Psoas muscle (tissue), 8 donors: ENCODE measurements around the gene MAGED4. TPM values are rescaled to one million over a fixed set of nuclear protein-coding genes. Genes with fewer than 3 reads are reported as not detected.

Experiments used
- ATAC-seq, 4 donors: fragments of 200-7000 bp; cut with Tn5 transposase; one replicate each; pipeline ENCODE4 v1.9.1; 2020; ENCODE audit warnings: moderate library complexity in 3 of 4, mild to moderate bottlenecking in 2 of 4
- DNase-seq, 2 donors: peaks; one replicate each; pipeline ENCODE4 v3.0.0-alpha.2; 2020
- H3K27ac ChIP-seq: fragments of 200-600 bp; one replicate; pipeline ENCODE4 v1.8.0; 2022
- H3K27me3 ChIP-seq, 3 donors: fragments of 200-600 bp in 1 of 3; one replicate each; pipeline versions ENCODE4 v1.6.1 to v1.8.0; 2013 to 2022; ENCODE audit warnings: low read length in 2 of 3, mild to moderate bottlenecking in 2 of 3, moderate library complexity in 1 of 3; ENCODE audit not compliant: insufficient read depth in 3 of 3
- H3K36me3 ChIP-seq, 2 donors: fragments of 200-600 bp in 1 of 2; one replicate each; pipeline versions ENCODE4 v1.6.1 to v1.8.0; 2013 to 2022; ENCODE audit warnings: low read depth in 1 of 2, mild to moderate bottlenecking in 1 of 2, moderate library complexity in 1 of 2; ENCODE audit not compliant: insufficient read depth in 1 of 2
- H3K4me1 ChIP-seq: fragments of 200-600 bp; one replicate; pipeline ENCODE4 v1.8.0; 2022
- H3K4me3 ChIP-seq: fragments of 200-600 bp; one replicate; pipeline ENCODE4 v1.8.0; 2022; ENCODE audit warnings: mild to moderate bottlenecking
- H3K9me3 ChIP-seq: fragments of 200-600 bp; one replicate; pipeline ENCODE4 v1.8.0; 2022
- CTCF ChIP-seq: fragments of 200-600 bp; IDR thresholded peaks from one replicate; pipeline ENCODE4 v1.8.0; 2022; ENCODE audit warnings: antibody characterized with exemption
- WGBS, 3 donors: extraction: QIAGEN DNeasy Blood & Tissue Kit; methylation state at CpG; one replicate each; pipeline versions ENCODE4 v1.1.6 to v1.1.7; 2013; 5-methylcytosine and 5-hydroxymethylcytosine counted together
- intact Hi-C, 2 donors: fragments of 100-400 bp; cut with DNase I; formaldehyde crosslinking; loops; one replicate each; pipeline versions ENCODE4 v1.11.0 to v1.14.2; 2022
- polyA plus RNA-seq, 3 donors: library from polyadenylated mRNA; stranded (reverse); fragments of 200-250 nt; gene quantifications; one replicate each; pipeline ENCODE4 v1.2.3, GENCODE V29; 2013
- total RNA-seq, 4 donors: library from RNA; stranded (reverse); fragmentation: NEBNext Ultra II Directional in 2 of 4; extraction: Animal tissue kit (Norgen Biotek cat#: 25700) in 2 of 4; gene quantifications; one replicate each; pipeline versions ENCODE4 v1.2.1 to v1.2.4, GENCODE V29; 2021 to 2023
- donor health status: healthy with polysubstance abuse.
- donor health status: DM: no; HTN: no; CAD: no; lungs with moderate emphysema.
- donor health status: Bipolar disorder and iron deficiency.
- donor health status: healthy.
- donor health status: DM: yes; HTN: yes; CAD: no.
- donor health status: DM: no; HTN: no; CAD: no.
- donor health status: DM: no; HTN: no; CAD: no.
- donor health status: DM: yes; HTN: yes; CAD: no.

The MAGED4 gene
- total and polyA plus RNA-seq, 7 donors: 0.05 to 0.69 (median 0.28) TPM; not detected in 2

GRCh38 chrX:52217494-52218160 lies 32.9 kb downstream of the MAGED4 start:
- H3K36me3 ChIP-seq: no peaks in the 10 kb centered on the region
- peaks cover 0 to 43% (median 0%) of the 10 kb centered on the region in 3 donors for H3K27me3 ChIP-seq
- DNase-seq: no peak
- TF ChIP-seq CTCF: no peak
- 38 to 76% (median 50%) methylated on average over 2 of the region's 2 CpGs for WGBS, 3 donors
- no peak overlapping the region for H3K27ac ChIP-seq
- intact Hi-C loops: no loop called here
- H3K4me3 ChIP-seq: no peak overlapping the region
- ATAC-seq: no peak
- H3K9me3 ChIP-seq: no peaks in the 10 kb centered on the region
- H3K4me1 ChIP-seq: no peaks in the 10 kb centered on the region

DNA sequence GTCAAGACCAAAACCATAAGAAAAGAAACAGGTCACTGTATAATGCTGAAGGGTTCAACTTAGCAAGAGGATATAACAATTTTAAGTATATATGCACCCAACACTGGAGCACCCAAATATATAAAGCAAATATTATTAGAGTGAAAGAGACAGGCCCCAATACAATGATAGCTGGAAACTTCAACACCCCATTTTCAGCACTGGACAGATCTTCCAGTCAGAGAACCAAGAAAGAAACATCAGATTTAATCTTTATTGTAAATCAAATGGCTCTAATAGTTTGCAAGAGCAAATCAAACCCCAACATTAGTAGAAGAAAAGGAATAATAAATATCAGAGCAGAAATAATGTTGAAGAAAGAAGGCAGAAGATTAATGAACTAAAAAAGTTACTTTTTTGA lies 36.2 kb downstream of the MAGED4 start:
- DNase-seq (no peak), ATAC-seq (no peak)
- no peaks in the 10 kb centered on the region for H3K4me1 ChIP-seq
- no peak for TF ChIP-seq CTCF
- intact Hi-C loops: no loop called here
- H3K27ac ChIP-seq: no peak overlapping the region
- no peak overlapping the region for H3K4me3 ChIP-seq
- no peaks in the 10 kb centered on the region for H3K9me3 ChIP-seq
- peaks cover 0 to 25% (median 0%) of the 10 kb centered on the region in 3 donors for H3K27me3 ChIP-seq
- no peaks in the 10 kb centered on the region for H3K36me3 ChIP-seq

Other genes with a start within 250 kb of the MAGED4 start
- gene MAGED4B, start 115.7 kb upstream of the MAGED4 start, total RNA-seq: 1 to 10 TPM in 2 of 4 donors, under 1 TPM in 2; 0.59 to 2.4 (median 0.95) TPM
- under 1 TPM; 0.21 to 0.55 (median 0.39) TPM for gene MAGED4B, start 115.7 kb upstream of the MAGED4 start, polyA plus RNA-seq
- gene XAGE2, start 184.1 kb downstream of the MAGED4 start, total RNA-seq: not detected
- not detected for gene XAGE2, start 184.1 kb downstream of the MAGED4 start, polyA plus RNA-seq